PC-9 (cell line): ENCODE data around the gene RBM17. TPM values are rescaled to one million over a fixed set of nuclear protein-coding genes. Genes with fewer than 3 reads are reported as not detected.

ENCODE experiments used
- BruUV-seq: library from RNA; stranded (reverse); fragments of 400-500 nt; replicated peaks from 2 replicates; lab custom pipeline; 2021; lab: Mats Ljungman, UMichigan
- CTCF ChIA-PET: fragments of 300-600 bp; sonication (Branson Sonifier 250); formaldehyde crosslinking; loops from one replicate; lab custom pipeline; 2022; ENCODE audit warnings: antibody characterized with exemption; lab: Charles Lee
- POLR2A ChIA-PET: fragments of 300-600 bp; sonication (Branson Sonifier 250); formaldehyde crosslinking; loops from one replicate; lab custom pipeline; 2022; ENCODE audit warnings: antibody characterized with exemption; ENCODE audit not compliant: unreplicated experiment; lab: Charles Lee
- DNase-seq, 2 experiments: peaks; one replicate each; pipeline versions ENCODE4 v3.0.0 to v3.0.0-alpha.2; 2015 to 2022; ENCODE audit warnings: mixed read lengths in 1 of 2
- H2AFZ ChIP-seq: fragments of 200-600 bp; sonication (generic); 2 replicates; pipeline ENCODE4 v1.8.1; 2017; ENCODE audit warnings: antibody characterized with exemption
- H3F3A ChIP-seq: fragments of 200-600 bp; sonication (generic); 2 replicates; pipeline ENCODE4 v1.8.1; 2017; ENCODE audit warnings: antibody characterized with exemption, mild to moderate bottlenecking, low read depth; ENCODE audit not compliant: insufficient read depth
- H3K27ac ChIP-seq: fragments of 200-600 bp; sonication (generic); 2 replicates; pipeline ENCODE4 v1.6.1; 2016; ENCODE audit warnings: mixed run types
- H3K27me3 ChIP-seq: fragments of 200-600 bp; sonication (generic); 2 replicates; pipeline ENCODE4 v1.6.1; 2016; ENCODE audit warnings: low read depth, mixed run types; ENCODE audit not compliant: insufficient read depth
- H3K36me3 ChIP-seq: fragments of 200-600 bp; sonication (generic); 2 replicates; pipeline ENCODE4 v1.6.1; 2016; ENCODE audit warnings: low read depth, mixed run types
- H3K4me1 ChIP-seq: fragments of 200-600 bp; sonication (generic); replicated peaks from 2 replicates; pipeline ENCODE4 v1.6.1; 2016; ENCODE audit warnings: mixed run types; ENCODE audit not compliant: insufficient read depth
- H3K4me2 ChIP-seq: fragments of 200-600 bp; sonication (generic); 2 replicates; pipeline ENCODE4 v1.6.1; 2017; ENCODE audit warnings: mixed run types
- H3K4me3 ChIP-seq: fragments of 200-600 bp; sonication (generic); 2 replicates; pipeline ENCODE4 v1.6.1; 2016; ENCODE audit warnings: mixed run types
- H3K79me2 ChIP-seq: fragments of 200-600 bp; sonication (generic); 2 replicates; pipeline ENCODE4 v1.6.1; 2017; ENCODE audit warnings: low read depth, mixed run types
- H3K9me2 ChIP-seq: fragments of 200-600 bp; sonication (generic); 2 replicates; pipeline ENCODE4 v1.8.1; 2017; ENCODE audit warnings: mild to moderate bottlenecking; ENCODE audit not compliant: insufficient read depth
- H3K9me3 ChIP-seq: fragments of 200-600 bp; sonication (generic); 2 replicates; pipeline ENCODE4 v1.8.1; 2016; ENCODE audit warnings: low read depth; ENCODE audit not compliant: insufficient read depth
- H4K20me1 ChIP-seq: fragments of 200-600 bp; sonication (generic); 2 replicates; pipeline ENCODE4 v1.8.1; 2017; ENCODE audit not compliant: insufficient read depth
- CTCF ChIP-seq: fragments of 200-600 bp; sonication (generic); conservative IDR thresholded peaks from 2 replicates; pipeline ENCODE4 v1.6.1; 2017; ENCODE audit warnings: mixed run types, antibody characterized with exemption, mild to moderate bottlenecking, moderate library complexity
- EZH2 ChIP-seq: fragments of 200-600 bp; sonication (generic); IDR thresholded peaks from 2 replicates; pipeline ENCODE4 v1.8.0; 2017; ENCODE audit warnings: antibody characterized with exemption, low read depth
- intact Hi-C: fragments of 100-400 bp; cut with micrococcal nuclease; formaldehyde crosslinking; loops from one replicate; pipeline ENCODE4 v1.10.0; 2022; ENCODE audit not compliant: unreplicated experiment
- total RNA-seq: library from RNA; stranded (reverse); gene quantifications from 2 replicates; pipeline ENCODE4 v1.2.3, GENCODE V29; 2021

Gene RBM17
- total RNA-seq, 1 experiment from 2014 or later: 131 TPM

- Histone ChIP-seq H3K4me3 (no peak overlapping the region), H3K4me2 (no peak overlapping the region), H3K4me1 (no peaks in the 10 kb centered on the region), H3K9me3 (no peaks in the 10 kb centered on the region), H3K36me3 (0 out of 2 replicates have a peak, but pooled peaks cover 6% of the 10 kb centered on the region), H3K9me2 (no peaks in the 10 kb centered on the region), H2AFZ (no peak overlapping the region), H4K20me1 (peaks cover 39% of the 10 kb centered on the region), H3K79me2 (peaks cover 50% of the 10 kb centered on the region), H3F3A (no peaks in the 10 kb centered on the region), H3K27me3 (no peaks in the 10 kb centered on the region), H3K27ac (no peak overlapping the region)
- DNase-seq: no peak
- ChIA-PET CTCF (no interaction called here), POLR2A (no interaction called here)
- BruUV-seq: no TSS peak
- intact Hi-C loops: no loop called here
- TF ChIP-seq EZH2 (no peak), CTCF (no peak)
These were observed 9.3 kb downstream of the RBM17 start for GRCh38 chr10:6098156-6098555.

- BruUV-seq: no TSS peak
- H3K4me2 ChIP-seq: no peak overlapping the region
- H3F3A ChIP-seq: no peaks in the 10 kb centered on the region
- no peaks in the 10 kb centered on the region for H3K9me2 ChIP-seq
- no peak for DNase-seq
- H3K4me3 ChIP-seq: no peak overlapping the region
- intact Hi-C loops: no loop called here
- no peak overlapping the region for H3K27ac ChIP-seq
- H4K20me1 ChIP-seq: peaks cover 25% of the 10 kb centered on the region
- H3K36me3 ChIP-seq: 0 out of 2 replicates have a peak, but pooled peaks cover 6% of the 10 kb centered on the region
- no peaks in the 10 kb centered on the region for H3K27me3 ChIP-seq
- CTCF ChIA-PET: no interaction called here
- POLR2A ChIA-PET: no interaction called here
- no peaks in the 10 kb centered on the region for H3K9me3 ChIP-seq
- H3K79me2 ChIP-seq: peaks cover 28% of the 10 kb centered on the region
- no peak for TF ChIP-seq EZH2
- TF ChIP-seq CTCF: no peak
- no peak overlapping the region for H2AFZ ChIP-seq
- H3K4me1 ChIP-seq: no peaks in the 10 kb centered on the region
These were observed 11.5 kb downstream of the RBM17 start for GRCh38 chr10:6100370-6100769.

GRCh38 chr10:6101181-6101580 lies 12.3 kb downstream of the RBM17 start:
- Histone ChIP-seq H3K79me2 (peaks cover 20% of the 10 kb centered on the region), H2AFZ (no peak overlapping the region), H3K4me1 (no peaks in the 10 kb centered on the region), H3K36me3 (0 out of 2 replicates have a peak, but pooled peaks cover 6% of the 10 kb centered on the region), H3K27ac (no peak overlapping the region), H3K9me2 (no peaks in the 10 kb centered on the region), H3K4me3 (no peak overlapping the region), H4K20me1 (peaks cover 17% of the 10 kb centered on the region), H3K9me3 (no peaks in the 10 kb centered on the region), H3K4me2 (no peak overlapping the region), H3K27me3 (no peaks in the 10 kb centered on the region), H3F3A (no peaks in the 10 kb centered on the region)
- intact Hi-C loops: no loop called here
- no peak for TF ChIP-seq EZH2
- TF ChIP-seq CTCF: no peak
- CTCF ChIA-PET: no interaction called here
- DNase-seq: no peak
- POLR2A ChIA-PET: no interaction called here
- BruUV-seq: no TSS peak
